ENCODE data around the gene ROCK1.

GRCh38 chr18:21004726-21005125 lies 106.9 kb downstream of the ROCK1 start:
- TF ChIP-seq CTCF (IDR thresholded peaks at IDR 0.05) (no peak), POLR2A (IDR thresholded peaks at IDR 0.05) (no peak)

Measured in tibial nerve (tissue), 3 donors.